Measurements from ENCODE around the gene LRCH1.

GRCh38 chr13:46682707-46683106 lies 129.7 kb downstream of the LRCH1 start:
- TF ChIP-seq CTCF (conservative IDR thresholded peaks at IDR 0.05) (no peak), EZH2 (IDR thresholded peaks at IDR 0.05; ENCODE audit: low read depth) (no peak)

Measured in PC-9 (cell line).